Stimulated activated naive CD8-positive, alpha-beta T cell treated with anti-CD3 and anti-CD28 coated beads, Interleukin-15, amount 100 ng/mL, for 72 hours (primary cell): Measurements from ENCODE around the gene MAP3K3.

Experiments used
- ATAC-seq: fragments of 150-1000 bp; cut with Tn5 transposase; 2 replicates; pipeline ENCODE4 v1.10.0; 2021; ENCODE audit warnings: mild to moderate bottlenecking, moderate library complexity
- DNase-seq, 2 donors: peaks; one replicate each; pipeline ENCODE4 v3.0.0; 2021 to 2022
- H3K27ac Mint-ChIP-seq, 2 donors: one replicate each; pipeline ENCODE4 v1.8.0; 2022; ENCODE audit warnings: mild to moderate bottlenecking in 2 of 2, mixed read lengths in 2 of 2, moderate library complexity in 2 of 2
- H3K27me3 Mint-ChIP-seq: one replicate; pipeline ENCODE4 v1.8.0; 2022; ENCODE audit warnings: mixed read lengths
- H3K4me1 Mint-ChIP-seq: one replicate; pipeline ENCODE4 v1.8.0; 2022; ENCODE audit warnings: mild to moderate bottlenecking, mixed read lengths
- H3K4me3 Mint-ChIP-seq, 2 donors: one replicate each; pipeline ENCODE4 v1.8.0; 2022; ENCODE audit warnings: mild to moderate bottlenecking in 2 of 2, mixed read lengths in 2 of 2, moderate library complexity in 1 of 2
- H3K9me3 Mint-ChIP-seq, 2 donors: one replicate each; pipeline ENCODE4 v1.8.0; 2022; ENCODE audit warnings: mixed read lengths in 2 of 2

Gene MAP3K3

DNA sequence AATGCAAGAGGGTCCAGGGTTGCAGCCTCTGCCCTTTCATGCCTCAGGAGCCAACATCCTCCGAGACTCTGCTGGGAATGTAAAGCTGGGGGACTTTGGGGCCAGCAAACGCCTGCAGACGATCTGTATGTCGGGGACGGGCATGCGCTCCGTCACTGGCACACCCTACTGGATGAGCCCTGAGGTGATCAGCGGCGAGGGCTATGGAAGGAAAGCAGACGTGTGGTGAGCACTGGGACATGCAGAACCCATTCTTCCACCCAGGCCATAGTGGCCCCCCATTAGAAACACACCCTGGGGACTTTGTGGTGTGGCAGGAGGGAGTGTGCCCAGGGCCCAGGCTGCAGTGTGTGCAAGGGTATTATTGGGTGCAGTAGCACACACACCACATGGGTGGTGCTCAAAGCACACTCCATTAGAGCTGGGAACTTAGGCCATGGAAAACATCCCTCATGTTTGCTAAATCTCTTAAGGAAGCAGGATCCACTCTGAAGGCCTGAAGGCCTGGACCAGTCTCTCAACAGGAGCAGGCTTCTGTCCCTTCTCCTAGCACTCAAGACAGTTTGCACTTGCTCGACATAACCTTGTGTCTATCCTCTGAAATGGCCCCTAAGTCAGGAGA, 70.1 kb downstream of the MAP3K3 start:
- ATAC-seq (no peak), DNase-seq (no peak)
- H3K4me3 Mint-ChIP-seq: no peak overlapping the region
- peaks cover 61% of the 10 kb centered on the region for H3K4me1 Mint-ChIP-seq
- H3K9me3 Mint-ChIP-seq: no peaks in the 10 kb centered on the region
- H3K27me3 Mint-ChIP-seq: no peaks in the 10 kb centered on the region
- no peak overlapping the region for H3K27ac Mint-ChIP-seq

DNA sequence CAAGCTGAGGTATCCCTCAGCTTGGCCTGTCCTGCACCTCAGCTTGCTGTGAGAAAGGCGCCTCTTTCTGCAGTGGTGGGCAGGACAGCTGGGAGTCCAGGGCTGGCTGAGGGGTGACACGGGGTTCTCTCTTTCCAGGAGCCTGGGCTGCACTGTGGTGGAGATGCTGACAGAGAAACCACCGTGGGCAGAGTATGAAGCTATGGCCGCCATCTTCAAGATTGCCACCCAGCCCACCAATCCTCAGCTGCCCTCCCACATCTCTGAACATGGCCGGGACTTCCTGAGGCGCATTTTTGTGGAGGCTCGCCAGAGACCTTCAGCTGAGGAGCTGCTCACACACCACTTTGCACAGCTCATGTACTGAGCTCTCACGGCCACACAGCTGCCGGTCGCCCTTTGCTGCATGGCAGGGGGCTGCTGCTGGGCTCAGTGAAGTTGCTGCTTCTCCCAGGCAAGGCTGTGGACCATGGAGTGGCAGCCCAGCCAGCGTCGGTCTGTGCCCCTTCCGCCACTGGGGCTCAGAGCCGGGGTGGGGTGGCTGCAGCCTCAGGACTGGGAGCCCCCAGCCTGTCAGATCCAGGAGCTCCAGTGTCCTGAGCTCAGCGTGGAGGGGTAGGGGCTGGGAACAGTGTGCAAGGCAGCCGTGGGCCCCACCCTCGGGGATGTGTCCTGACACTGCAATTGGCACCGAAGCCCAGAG, 71.3 kb downstream of the MAP3K3 start:
- Mint-ChIP-seq H3K27me3 (no peaks in the 10 kb centered on the region), H3K9me3 (no peaks in the 10 kb centered on the region), H3K27ac (peak overlapping the region; percentile 59 to 61), H3K4me3 (peak overlapping the region in 1 of 2 donors; percentile 37), H3K4me1 (peaks cover 66% of the 10 kb centered on the region)
- DNase-seq: no peak
- no peak for ATAC-seq

DNA sequence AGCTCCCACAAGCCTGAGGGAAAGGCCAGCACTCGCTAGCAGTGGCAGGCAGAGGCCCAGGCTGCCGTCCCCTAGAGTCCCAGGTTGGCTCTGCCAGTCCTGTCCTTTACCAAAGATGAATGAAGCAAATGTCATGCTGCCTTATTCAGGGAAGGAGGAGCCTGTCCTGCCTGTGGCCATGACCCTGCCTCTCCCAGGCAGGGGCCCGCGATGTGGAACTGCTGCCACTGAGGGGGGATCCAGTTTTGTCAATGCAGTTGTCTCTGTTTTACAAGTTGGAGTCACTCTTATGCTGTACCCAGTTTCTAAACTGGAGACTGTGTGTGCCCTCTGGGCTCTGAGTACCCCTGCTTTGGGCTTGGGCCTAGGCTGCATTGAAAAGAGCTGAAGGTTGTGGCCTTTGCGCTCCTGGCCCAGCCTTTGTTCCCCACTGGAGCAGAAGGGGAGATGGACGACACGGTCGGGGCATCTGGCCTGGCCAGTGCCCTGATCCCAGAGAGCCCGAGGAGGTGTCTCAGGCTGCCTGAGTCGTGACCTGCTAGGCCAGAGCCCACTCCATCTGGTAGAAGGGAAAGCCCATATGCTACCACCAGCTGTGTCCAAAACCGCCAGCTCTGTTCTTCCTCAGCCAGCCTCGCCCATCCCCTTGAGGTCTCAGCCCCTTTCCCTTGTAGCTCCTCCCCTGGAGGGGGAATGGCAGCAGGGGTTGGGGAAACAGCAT, 72.2 kb downstream of the MAP3K3 start:
- Mint-ChIP-seq H3K4me3 (peak overlapping the region; percentile 22 to 98), H3K9me3 (no peaks in the 10 kb centered on the region), H3K27ac (peak overlapping the region; percentile 61 to 95), H3K4me1 (peaks cover 62% of the 10 kb centered on the region), H3K27me3 (no peaks in the 10 kb centered on the region)
- ATAC-seq (no peak), DNase-seq (peak in 1 of 2 donors; percentile 33)

DNA sequence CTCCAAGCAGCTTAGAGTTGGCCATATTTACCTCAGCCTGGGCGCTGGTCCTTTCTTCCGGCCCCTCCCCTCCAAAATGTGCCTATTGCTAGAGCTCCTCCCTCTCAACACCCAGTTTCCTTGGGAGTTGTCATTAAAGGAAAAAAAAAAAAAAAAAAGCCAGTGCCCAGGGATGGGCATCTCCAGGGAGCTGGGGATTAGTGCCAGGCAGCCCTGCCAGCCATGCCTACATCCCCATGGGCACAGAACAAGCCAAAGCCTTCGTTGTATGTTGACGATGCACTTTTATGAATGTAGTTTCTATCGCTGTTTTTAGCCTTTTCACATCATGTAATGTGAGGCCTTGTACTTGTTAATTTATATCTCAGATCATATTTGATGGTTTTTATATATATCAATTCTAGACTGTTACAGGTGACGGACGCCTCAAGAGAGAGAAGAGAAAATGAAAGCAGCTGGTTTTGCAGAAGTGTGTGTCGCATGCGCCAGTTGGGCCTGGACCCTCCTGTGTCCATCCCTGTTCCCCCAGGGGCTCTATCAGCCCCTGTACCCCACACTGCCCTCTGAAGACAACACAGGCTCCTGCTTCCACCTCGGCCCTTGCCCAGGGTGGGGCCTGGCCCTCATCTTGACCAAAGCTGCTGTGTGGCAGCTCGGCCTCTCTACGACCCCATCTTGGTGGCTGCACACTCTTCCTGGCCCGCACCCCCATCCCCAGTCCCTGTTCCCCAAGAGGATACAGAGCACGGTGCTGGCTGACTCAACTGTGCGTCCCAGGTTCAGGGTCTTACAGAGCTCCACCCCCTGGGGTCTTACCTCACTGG, 72.9 kb downstream of the MAP3K3 start:
- H3K4me3 Mint-ChIP-seq: peak overlapping the region; percentile 22 to 98
- peaks cover 62% of the 10 kb centered on the region for H3K4me1 Mint-ChIP-seq
- ATAC-seq: no peak

DNA sequence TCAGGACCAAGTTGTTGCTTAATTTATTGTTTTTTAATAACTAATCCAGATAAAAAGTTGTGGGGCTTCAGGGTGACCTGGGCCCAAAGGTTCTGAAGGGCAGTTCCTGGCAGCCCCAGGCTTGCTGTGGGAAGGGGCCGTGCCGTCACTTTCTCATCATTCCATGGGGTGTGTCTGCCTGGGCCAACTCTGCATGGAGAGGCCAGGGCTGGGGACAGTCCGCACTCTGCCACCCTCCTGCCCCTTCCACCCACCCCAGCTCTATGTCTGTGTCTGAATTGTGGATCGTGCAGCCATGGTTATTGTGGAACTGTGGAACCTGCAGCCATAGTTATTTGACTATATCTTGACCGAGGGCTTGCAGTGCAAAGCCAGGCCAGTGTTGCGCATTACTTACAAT, 73.7 kb downstream of the MAP3K3 start:
- no peaks in the 10 kb centered on the region for H3K9me3 Mint-ChIP-seq
- DNase-seq (no peak), ATAC-seq (no peak)
- peak overlapping the region; percentile 76 to 99 for H3K27ac Mint-ChIP-seq
- H3K4me1 Mint-ChIP-seq: peaks cover 61% of the 10 kb centered on the region
- H3K27me3 Mint-ChIP-seq: no peaks in the 10 kb centered on the region
- peak overlapping the region; percentile 90 to 98 for H3K4me3 Mint-ChIP-seq

More for the DNA sequence above, 72.9 kb downstream of the MAP3K3 start:
- Mint-ChIP-seq H3K9me3 (no peaks in the 10 kb centered on the region), H3K27ac (peak overlapping the region; percentile 76 to 95), H3K27me3 (no peaks in the 10 kb centered on the region)
- DNase-seq: no peak

DNA sequence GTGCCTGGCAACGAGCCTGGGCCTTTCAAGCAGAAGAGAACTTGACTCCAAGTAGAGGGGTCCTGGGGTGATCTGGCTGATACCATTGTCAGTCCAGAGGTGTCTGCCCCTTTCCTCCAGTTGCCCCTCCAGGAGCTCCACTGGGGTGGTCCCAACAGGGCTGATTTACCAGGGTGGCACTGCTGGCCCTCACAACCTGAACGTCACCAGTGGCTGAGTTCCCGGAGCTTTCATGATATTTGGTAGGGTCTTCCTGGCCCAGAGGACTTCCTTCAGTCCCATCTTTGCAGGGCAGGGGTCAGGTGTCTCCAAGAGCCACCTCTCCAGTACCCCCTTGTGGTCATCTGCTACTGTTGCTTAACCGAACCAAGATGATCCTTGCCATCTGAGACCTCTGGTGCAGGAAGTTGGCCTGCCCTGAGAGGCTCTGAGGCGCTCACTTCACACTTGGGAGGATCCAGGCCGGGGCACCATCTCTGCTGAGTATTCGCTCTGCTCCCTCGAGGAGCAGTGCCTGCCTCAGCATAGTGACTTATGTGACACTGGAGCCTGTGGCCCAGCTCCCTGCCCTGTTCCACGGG, 74.3 kb downstream of the MAP3K3 start:
- H3K9me3 Mint-ChIP-seq: no peaks in the 10 kb centered on the region
- peak overlapping the region; percentile 89 to 99 for H3K27ac Mint-ChIP-seq
- ATAC-seq: no peak
- no peaks in the 10 kb centered on the region for H3K27me3 Mint-ChIP-seq
- H3K4me1 Mint-ChIP-seq: peaks cover 62% of the 10 kb centered on the region
- DNase-seq: peak in 1 of 2 donors; percentile 60
- peak overlapping the region; percentile 90 to 98 for H3K4me3 Mint-ChIP-seq

DNA sequence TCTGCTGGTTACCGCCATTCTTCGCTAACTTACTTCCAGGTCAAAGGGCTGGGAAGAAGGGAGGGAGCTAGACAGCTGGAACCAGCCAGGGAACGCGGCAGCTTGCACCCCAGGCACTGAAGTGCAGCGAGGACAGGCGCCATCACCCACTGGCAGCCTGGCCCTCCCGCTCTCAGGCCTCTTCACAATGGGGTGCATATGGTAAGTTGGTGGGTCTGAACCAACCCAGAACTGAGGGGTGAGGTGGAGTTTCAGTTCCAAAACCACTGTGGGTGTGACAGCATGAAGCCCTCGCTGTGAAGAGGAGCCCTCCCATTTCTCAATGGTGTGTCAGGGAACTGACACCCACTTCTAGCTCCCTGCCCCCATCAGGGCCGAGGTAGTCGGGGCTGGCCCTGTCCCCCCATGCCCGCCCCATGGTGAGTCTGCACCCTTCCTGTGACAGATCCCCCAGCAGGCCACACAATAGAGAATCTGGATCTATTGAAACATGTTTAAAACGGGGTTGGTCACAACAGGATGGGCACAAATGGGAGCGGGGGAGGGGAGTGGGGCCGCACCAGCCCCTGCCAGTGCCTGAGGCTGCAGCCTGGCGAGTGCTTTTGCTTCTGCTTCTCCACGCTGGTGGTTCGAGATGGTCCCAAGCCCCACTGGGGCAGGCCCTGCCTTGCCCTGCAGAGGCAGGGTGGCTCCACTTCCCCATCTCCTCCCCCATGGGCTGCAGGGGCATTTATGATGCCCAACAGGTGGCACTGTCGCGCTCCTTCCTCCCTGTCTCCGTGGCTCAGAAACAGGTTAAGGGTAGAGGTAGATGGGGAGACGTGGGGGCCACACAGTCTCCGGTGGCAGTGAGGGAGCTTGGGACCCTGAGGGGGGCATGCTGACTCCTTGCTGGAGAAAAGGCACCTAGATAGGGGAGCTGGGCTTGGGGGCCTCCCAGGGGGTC, 75.4 kb downstream of the MAP3K3 start:
- ATAC-seq (peak; percentile 55), DNase-seq (peak; percentile 85 to 90)
- H3K27ac Mint-ChIP-seq: peak overlapping the region; percentile 89 to 99
- no peaks in the 10 kb centered on the region for H3K9me3 Mint-ChIP-seq
- H3K4me3 Mint-ChIP-seq: peak overlapping the region; percentile 90 to 98
- no peaks in the 10 kb centered on the region for H3K27me3 Mint-ChIP-seq
- peaks cover 66% of the 10 kb centered on the region for H3K4me1 Mint-ChIP-seq

DNA sequence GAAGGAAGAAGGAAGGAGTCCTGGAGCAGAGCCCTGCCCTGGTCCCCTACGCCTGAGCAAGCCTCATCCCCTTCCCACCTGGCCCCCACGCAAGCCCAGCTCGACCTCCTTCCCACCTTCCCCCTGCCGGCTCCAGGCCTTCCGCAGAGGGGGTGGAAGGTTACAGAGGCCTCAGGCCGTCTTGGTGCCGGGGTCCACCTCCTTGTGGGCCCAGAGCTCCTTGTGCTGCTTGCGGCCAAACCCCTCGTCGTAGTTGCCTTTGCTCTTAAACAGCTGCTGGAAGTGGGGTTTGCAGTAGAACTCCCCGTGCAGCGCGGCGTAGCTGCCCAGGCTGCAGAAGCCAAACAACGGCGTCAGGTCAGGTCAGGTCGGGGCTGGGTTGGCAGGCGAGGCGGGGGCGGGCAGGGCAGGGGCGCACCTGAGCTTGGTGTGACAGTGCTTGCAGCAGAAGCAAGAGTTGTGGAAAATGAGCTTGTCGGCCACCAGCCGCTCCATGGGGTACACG, 76.2 kb downstream of the MAP3K3 start:
- peak overlapping the region; percentile 76 to 99 for H3K27ac Mint-ChIP-seq
- H3K27me3 Mint-ChIP-seq: no peaks in the 10 kb centered on the region
- DNase-seq: peak; percentile 48 to 56
- H3K4me3 Mint-ChIP-seq: peak overlapping the region; percentile 90 to 98
- H3K9me3 Mint-ChIP-seq: no peaks in the 10 kb centered on the region
- peaks cover 66% of the 10 kb centered on the region for H3K4me1 Mint-ChIP-seq
- no peak for ATAC-seq

DNA sequence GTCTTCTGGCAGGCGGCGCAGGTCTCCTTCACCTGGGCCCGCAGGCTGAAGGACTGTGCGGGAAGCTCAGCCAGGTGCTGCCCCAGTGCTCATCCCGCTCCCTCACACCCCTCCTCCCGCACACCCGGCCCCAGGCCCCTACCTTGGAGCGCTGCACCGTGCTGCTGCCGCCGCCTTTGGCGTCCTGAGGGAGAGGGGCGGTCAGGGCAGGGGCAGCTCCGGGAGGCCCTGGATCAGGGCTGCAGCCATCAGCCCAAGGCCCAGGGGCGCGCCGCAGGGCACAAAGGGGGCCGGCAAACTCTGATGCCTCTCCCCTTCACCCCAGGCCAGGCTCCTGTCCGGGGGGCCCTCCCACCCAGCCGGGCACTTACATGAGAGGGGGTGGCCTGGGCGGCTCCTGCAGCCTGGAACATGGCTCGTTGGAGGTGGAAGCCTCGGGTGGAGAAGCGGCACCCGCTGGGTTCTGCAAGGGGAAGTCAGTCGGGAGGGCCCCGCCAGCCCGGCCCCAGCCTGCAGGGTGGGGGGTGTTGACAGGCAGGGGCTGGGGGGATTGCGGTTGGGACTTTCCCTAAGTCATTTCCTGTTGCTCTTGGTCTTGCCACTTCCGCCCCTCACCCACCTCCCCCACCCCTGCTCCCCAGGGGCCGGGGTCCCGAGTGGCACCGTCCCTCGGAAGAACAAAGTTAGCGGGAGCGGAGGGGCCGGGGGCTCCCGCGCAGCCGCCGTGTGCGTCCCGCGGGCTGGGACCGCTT, 76.8 kb downstream of the MAP3K3 start:
- Mint-ChIP-seq H3K4me1 (peaks cover 66% of the 10 kb centered on the region), H3K4me3 (peak overlapping the region; percentile 90 to 98), H3K27ac (peak overlapping the region; percentile 90 to 99), H3K27me3 (no peaks in the 10 kb centered on the region), H3K9me3 (no peaks in the 10 kb centered on the region)
- ATAC-seq (peak; percentile 38), DNase-seq (peak; percentile 88 to 91)

DNA sequence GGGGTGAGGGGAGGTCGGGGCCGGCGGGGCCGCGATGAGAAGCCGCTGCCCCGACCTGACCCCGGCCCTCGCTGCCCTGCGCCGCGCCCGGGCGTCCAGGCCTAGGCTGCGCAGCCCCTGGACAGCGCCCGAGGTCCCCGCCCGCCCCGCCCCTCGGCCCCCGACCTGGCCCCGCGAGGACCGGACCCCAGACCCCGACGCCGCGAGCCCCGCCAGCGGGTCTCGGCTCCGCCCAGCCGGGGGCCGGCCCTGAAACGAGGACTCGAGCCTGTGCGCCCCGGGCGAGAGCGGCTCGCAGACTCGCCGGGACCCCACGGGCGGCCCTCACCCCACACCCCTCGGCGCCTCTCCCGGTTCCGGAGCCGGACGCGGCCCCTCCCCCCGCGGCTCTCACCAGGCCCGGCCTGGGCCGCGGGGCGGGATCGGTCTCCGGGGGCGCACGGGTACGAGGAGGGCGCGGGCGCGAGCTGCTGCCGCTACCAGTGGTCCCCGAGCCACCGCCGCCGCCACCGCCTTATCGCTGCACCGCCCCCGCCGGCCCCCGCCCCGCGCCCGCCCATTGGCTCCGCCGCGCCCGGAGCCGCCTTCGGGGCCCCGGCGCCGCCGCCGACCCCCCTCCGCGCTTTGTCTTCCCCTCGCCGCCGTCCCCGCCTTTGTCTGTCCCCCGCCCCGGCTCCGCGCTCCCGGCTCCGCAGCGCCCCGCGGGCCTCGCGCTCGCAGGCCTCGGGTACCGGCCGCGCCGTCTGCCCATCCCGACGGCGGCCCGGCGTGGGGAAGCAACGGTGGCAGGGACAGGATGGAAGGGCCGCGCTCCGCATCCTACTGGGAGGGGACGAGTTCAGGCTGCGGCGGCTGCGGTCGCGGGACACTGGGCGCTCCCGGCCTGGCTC, 77.7 kb downstream of the MAP3K3 start, which contains the start of gene LIMD2:
LIMD2 (minus strand) TSS at position 488 of the 890 bp plus-strand sequence. CDS start 827 bp downstream, outside the sequence.
- no peaks in the 10 kb centered on the region for H3K27me3 Mint-ChIP-seq
- no peaks in the 10 kb centered on the region for H3K9me3 Mint-ChIP-seq
- ATAC-seq (peak; percentile 26), DNase-seq (peak; percentile 80 to 85)
- peak within 1 kb of the TSS; percentile 92 to 98 for H3K4me3 Mint-ChIP-seq
- H3K27ac Mint-ChIP-seq: peak within 1 kb of the TSS; percentile 98 to 99
- H3K4me1 Mint-ChIP-seq: peaks cover 62% of the 10 kb centered on the region

DNA sequence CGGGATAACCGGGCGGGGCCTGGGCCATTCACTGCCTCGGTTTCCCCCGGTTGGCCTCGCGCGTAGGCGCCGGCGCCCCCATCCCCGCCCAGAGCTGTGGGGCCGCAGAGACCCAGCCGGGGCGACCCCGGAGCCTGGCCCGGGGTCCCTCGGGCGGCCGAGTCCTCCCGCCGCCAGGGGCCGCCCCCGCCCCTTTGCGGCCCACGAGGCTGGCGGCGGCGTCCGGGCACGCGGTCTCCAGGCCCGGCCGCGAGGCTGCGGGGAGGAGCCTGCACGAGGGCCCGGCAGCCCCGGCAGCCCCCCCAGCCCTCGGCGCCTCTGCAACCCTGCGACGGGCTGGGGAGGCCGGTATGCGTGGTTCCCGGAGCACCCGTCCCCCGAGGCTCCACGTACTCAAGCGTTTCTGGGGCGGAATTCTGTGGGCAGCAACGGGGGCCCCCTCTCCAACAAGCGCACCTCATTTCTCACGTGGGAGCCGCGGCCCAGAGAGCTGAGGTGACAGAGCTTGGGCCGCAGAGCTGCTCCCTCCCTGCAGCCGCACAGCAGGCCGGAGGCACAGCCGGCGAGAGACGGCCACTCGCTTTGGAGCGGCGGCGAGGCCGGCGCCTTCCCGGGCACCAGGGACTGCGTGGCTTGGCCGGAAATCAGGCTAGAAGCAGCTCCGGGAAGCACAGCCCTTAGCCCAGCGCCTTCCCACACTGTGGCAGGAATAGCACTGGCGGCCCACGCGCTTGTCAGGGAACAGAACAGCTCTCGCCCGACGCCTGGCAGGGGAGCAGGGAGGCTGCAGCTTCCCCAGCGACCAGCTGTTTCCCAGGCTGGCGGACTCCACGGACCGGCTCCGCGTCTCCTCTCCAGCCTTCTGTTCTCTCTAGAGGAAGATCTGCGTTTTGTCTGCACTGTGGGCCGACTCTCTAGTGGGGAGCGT, 78.6 kb downstream of the MAP3K3 start:
- peak; percentile 73 to 74 for DNase-seq

DNA sequence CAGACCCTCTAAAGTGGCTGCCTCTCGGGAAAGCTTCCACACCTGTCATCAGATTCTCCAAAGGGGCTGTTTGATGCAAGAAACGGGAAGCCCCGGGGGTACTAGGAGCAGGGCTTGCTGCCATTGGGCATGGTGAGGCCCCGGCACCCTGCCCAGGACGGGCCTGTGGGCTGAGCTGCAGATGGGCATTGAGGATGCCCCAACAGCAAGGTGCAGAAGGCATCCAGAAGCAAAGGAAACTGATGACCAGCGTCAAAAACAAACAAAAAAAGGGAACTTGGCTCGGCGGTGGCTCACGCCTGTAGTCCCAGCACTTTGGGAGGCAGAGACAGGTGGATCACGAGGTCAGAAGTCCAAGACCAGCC, 79.2 kb downstream of the MAP3K3 start:
- Mint-ChIP-seq H3K27me3 (no peaks in the 10 kb centered on the region), H3K4me3 (peak overlapping the region; percentile 92 to 95), H3K27ac (peak overlapping the region; percentile 97 to 99), H3K9me3 (no peaks in the 10 kb centered on the region), H3K4me1 (peaks cover 62% of the 10 kb centered on the region)
- no peak for ATAC-seq
- no peak for DNase-seq

More for the DNA sequence above, 78.6 kb downstream of the MAP3K3 start:
- H3K4me3 Mint-ChIP-seq: peak overlapping the region; percentile 92 to 95
- no peaks in the 10 kb centered on the region for H3K27me3 Mint-ChIP-seq
- peak overlapping the region; percentile 97 to 99 for H3K27ac Mint-ChIP-seq
- H3K4me1 Mint-ChIP-seq: peaks cover 62% of the 10 kb centered on the region
- ATAC-seq: peak; percentile 12
- H3K9me3 Mint-ChIP-seq: no peaks in the 10 kb centered on the region
